Spinal cord (tissue), 10 donors: Measurements from ENCODE around the gene SERPINA10. TPM values are rescaled to one million over a fixed set of nuclear protein-coding genes. Genes with fewer than 3 reads are reported as not detected.
"Not testable (repeated sequence)": the region's sequence is repeated elsewhere in the genome, so short reads cannot be mapped to it uniquely, and the experiment has no call there.

Experiments used
- DNase-seq, 6 donors: peaks; one replicate each; pipeline versions ENCODE4 v3.0.0 to v3.0.0-alpha.2; 2013 to 2015; ENCODE audit warnings: low spot score in 6 of 6, low read depth in 4 of 6
- H3K27ac ChIP-seq: one replicate; pipeline ENCODE4 v1.5.1; 2013; ENCODE audit warnings: low read depth, low read length, control low read depth
- H3K27me3 ChIP-seq: one replicate; pipeline ENCODE4 v1.6.1; 2013; ENCODE audit warnings: low read length; ENCODE audit not compliant: control insufficient read depth, insufficient read depth
- H3K36me3 ChIP-seq: one replicate; pipeline ENCODE4 v1.6.1; 2013; ENCODE audit warnings: low read length; ENCODE audit not compliant: control insufficient read depth, insufficient read depth
- H3K4me1 ChIP-seq: one replicate; pipeline ENCODE4 v1.6.1; 2013; ENCODE audit warnings: low read length; ENCODE audit not compliant: control insufficient read depth, insufficient read depth
- H3K4me3 ChIP-seq: one replicate; pipeline ENCODE4 v1.5.1; 2013; ENCODE audit warnings: low read depth, low read length, control low read depth
- H3K9me3 ChIP-seq: one replicate; pipeline ENCODE4 v1.6.1; 2013; ENCODE audit warnings: low read length; ENCODE audit not compliant: control insufficient read depth, insufficient read depth
- WGBS: methylation state at CpG from one replicate; pipeline ENCODE4 v1.1.5; 2013; ENCODE audit warnings: missing lambda C conversion rate; ENCODE audit not compliant: insufficient coverage; 5-methylcytosine and 5-hydroxymethylcytosine counted together
- polyA plus RNA-seq, 2 donors: library from polyadenylated mRNA; unstranded; fragments of 120-200 nt; gene quantifications; one replicate each; pipeline ENCODE4 v1.2.1, GENCODE V29; 2013; ENCODE audit not compliant: insufficient read length in 2 of 2
- total RNA-seq, 2 donors: library from RNA; depleted of rRNA in 1 of 2; stranded (reverse); fragments of 120-200 nt in 1 of 2; fragments of >200 nt in 1 of 2; gene quantifications; one replicate each; pipeline versions ENCODE4 v1.2.3 to v1.2.4, GENCODE V29; 2013 to 2014
- donor health status: healthy.

Gene SERPINA10
- total and polyA plus RNA-seq, 4 donors, result 0.06 to 0.26 (median 0.13) TPM; not detected in 1

- no peaks in the 10 kb centered on the region for H3K4me1 ChIP-seq
- no peak for DNase-seq
- 79% methylated on average over 8 of the region's 8 CpGs for WGBS
Measured at GRCh38 chr14:94290197-94290596, 2.9 kb downstream of the SERPINA10 start.

DNA sequence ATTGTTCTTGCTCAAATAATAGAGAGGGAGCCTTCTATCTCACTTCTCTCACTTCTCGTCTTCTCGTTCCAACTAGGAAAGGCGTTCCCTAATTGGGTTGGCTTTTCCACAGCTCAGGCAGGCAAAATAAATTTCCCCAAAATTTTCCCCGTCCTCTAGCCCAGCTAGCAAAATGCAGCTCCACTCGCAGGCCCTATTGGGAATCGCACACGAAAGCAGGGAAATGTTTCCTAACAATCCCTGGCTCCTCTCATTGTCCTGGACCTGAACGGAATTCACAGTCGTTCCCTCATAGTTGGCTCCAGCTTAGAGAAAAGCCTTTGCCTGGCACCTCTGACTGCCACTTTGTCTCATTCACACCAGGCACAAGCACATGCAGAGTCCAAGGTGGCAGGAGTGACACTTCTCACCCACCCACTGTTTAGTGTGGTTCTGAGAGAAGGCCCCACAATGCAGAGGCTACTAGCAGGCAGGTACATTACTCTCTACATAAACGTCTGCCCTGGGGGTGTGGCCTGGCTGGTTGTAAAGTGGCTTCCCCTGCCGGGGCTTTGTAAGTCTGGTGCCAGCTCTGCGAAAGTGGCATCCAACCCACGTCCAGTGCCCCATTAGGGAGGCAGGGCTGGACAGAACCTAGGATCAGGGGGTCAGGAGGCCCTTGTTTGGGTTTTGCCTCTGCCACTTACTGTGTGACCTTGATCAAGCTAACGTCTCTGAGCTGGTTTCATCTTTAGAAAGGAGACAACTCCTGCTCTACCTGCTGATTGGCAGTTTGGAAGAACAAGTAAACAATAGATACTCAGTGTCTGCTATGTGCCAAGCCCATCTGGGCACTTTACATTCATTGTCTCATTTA is 4.2 kb downstream of the SERPINA10 start:
- no peaks in the 10 kb centered on the region for H3K9me3 ChIP-seq
- no peaks in the 10 kb centered on the region for H3K27me3 ChIP-seq
- 51% methylated on average over 13 of the region's 14 CpGs for WGBS
- DNase-seq, result no peak
- no peaks in the 10 kb centered on the region for H3K36me3 ChIP-seq
- no peak overlapping the region for H3K27ac ChIP-seq
- no peak overlapping the region for H3K4me3 ChIP-seq
- no peaks in the 10 kb centered on the region for H3K4me1 ChIP-seq

More at GRCh38 chr14:94290197-94290596, 2.9 kb downstream of the SERPINA10 start:
- Histone ChIP-seq H3K27ac (no peak overlapping the region), H3K27me3 (no peaks in the 10 kb centered on the region), H3K9me3 (no peaks in the 10 kb centered on the region), H3K36me3 (no peaks in the 10 kb centered on the region), H3K4me3 (no peak overlapping the region)

DNA sequence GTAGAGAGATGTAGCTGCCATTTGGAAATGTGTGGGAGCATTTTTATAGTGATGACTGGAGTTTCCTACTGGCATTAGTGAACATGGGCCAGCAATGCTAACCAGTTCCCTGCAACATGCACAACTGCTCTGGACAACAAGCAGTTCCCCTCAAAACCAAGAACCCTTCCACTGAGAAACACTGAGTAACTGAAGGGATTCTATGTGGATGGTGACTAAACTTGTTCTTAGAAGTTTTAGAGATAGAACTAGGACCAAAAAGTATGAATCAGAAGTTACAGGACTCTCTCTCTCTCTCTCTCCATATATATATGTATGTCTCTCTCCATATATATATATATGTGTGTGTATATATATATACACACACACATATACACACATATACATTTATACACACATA is 7.9 kb downstream of the SERPINA10 start:
- Histone ChIP-seq H3K27me3 (no peaks in the 10 kb centered on the region), H3K9me3 (no peaks in the 10 kb centered on the region), H3K36me3 (no peaks in the 10 kb centered on the region), H3K4me1 (no peaks in the 10 kb centered on the region), H3K27ac (no peak overlapping the region), H3K4me3 (no peak overlapping the region)
- no peak for DNase-seq

GRCh38 chr14:94284221-94284620 is 8.8 kb downstream of the SERPINA10 start:
- H3K9me3 ChIP-seq, result no peaks in the 10 kb centered on the region
- H3K4me3 ChIP-seq, result no peak overlapping the region
- no peaks in the 10 kb centered on the region for H3K36me3 ChIP-seq
- no peak for DNase-seq
- no peaks in the 10 kb centered on the region for H3K27me3 ChIP-seq
- WGBS, result 60% methylated on average over 1 of the region's 2 CpGs
- no peak overlapping the region for H3K27ac ChIP-seq
- no peaks in the 10 kb centered on the region for H3K4me1 ChIP-seq

- H3K27ac ChIP-seq, result no peak overlapping the region
- no peaks in the 10 kb centered on the region for H3K4me1 ChIP-seq
- no peaks in the 10 kb centered on the region for H3K36me3 ChIP-seq
- no peaks in the 10 kb centered on the region for H3K9me3 ChIP-seq
- H3K4me3 ChIP-seq, result no peak overlapping the region
- no peak for DNase-seq
- H3K27me3 ChIP-seq, result no peaks in the 10 kb centered on the region
- no CpG with 5 or more reads among the region's 2 CpGs for WGBS
Measured at GRCh38 chr14:94282991-94283723, 9.9 kb downstream of the SERPINA10 start.

DNA sequence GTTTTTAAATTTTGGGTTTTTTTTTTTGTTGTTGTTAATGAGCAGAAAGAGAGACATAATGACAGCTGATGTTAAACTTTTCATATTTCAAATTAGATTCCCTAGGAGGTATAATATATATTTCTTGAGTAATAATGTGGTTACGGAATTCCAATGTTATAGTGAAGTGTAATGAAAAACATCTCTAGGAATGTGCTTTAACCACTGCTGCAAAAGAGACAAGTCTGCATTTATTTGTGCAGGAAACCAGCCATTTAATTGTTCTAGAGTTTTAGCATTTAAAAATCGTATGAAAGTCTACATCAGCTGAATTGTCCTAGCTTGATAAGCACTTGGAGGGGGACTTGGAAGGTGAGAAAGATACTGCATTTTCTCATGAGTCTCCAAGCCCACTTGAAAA is 14.3 kb downstream of the SERPINA10 start:
- H3K27ac ChIP-seq, result no peak overlapping the region

DNA sequence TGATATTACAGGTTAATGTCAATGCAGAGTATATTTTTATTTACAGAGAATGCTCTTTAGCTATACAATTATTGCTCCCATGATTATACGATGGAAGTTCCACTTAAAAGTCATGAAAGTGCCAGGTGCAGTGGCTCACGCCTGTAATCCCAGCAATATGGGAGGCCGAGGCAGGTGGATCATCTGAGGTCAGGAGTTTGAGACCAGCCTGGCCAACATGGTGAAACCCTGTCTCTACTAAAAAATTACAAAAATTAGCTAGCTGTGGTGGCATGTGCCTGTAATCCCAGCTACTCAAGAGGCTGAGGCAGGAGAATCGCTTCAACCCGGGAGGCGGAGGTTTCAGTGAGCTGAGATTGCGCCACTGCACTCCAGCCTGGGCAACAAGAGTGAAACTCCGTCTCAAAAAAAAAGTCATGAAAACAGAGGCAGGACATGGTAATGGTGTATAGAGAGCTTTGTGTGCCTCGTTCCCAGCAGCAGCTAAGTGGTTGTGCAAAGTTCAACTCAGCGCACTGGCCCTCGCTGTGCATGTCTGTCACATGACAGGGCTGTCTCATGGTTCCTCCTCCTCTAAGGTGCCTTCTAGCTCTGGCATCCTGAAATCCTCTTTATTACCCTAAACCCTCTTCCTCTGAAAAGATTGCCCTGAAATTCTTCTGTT is 16.0 kb downstream of the SERPINA10 start:
- not testable (repeated sequence) for H3K9me3 ChIP-seq, DNase-seq, H3K27me3 ChIP-seq, H3K36me3 ChIP-seq, H3K4me3 ChIP-seq, H3K4me1 ChIP-seq, H3K27ac ChIP-seq
- WGBS, result 93% methylated on average over 10 of the region's 11 CpGs

More for the DNA sequence above, 14.3 kb downstream of the SERPINA10 start:
- no peaks in the 10 kb centered on the region for H3K36me3 ChIP-seq
- peak in 1 of 6 donors; percentile 13 for DNase-seq
- H3K27me3 ChIP-seq, result no peaks in the 10 kb centered on the region
- no peaks in the 10 kb centered on the region for H3K9me3 ChIP-seq
- no peaks in the 10 kb centered on the region for H3K4me1 ChIP-seq
- WGBS, result 82% methylated on average over 2 of the region's 2 CpGs
- H3K4me3 ChIP-seq, result no peak overlapping the region

GRCh38 chr14:94269156-94269555 is 23.9 kb downstream of the SERPINA10 start:
- Histone ChIP-seq H3K9me3 (no peaks in the 10 kb centered on the region), H3K27ac (no peak overlapping the region), H3K36me3 (no peaks in the 10 kb centered on the region), H3K27me3 (no peaks in the 10 kb centered on the region), H3K4me3 (no peak overlapping the region), H3K4me1 (no peaks in the 10 kb centered on the region)
- 89% methylated on average over 3 of the region's 10 CpGs for WGBS
- peak in 1 of 6 donors; percentile 26 for DNase-seq

DNA sequence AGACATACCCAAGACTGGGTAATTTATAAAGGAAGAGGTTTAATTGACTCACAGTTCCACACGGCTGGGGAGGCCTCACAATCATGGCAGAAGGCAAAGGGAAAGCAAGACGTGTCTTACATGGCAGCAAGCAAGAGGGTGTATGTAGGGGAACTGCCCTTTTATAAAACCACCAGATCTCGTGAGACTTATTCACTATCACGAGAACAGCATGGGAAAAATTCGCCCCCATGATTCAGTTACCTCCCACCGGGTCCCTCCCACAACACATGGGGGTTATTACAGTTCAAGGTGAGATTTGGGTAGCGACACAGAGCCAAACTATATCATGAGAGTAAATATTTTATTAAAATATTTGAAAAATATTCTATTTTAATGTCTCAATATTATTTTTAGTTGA is 24.5 kb downstream of the SERPINA10 start:
- not testable (repeated sequence) for DNase-seq, H3K4me1 ChIP-seq, H3K9me3 ChIP-seq, H3K27me3 ChIP-seq, H3K36me3 ChIP-seq, H3K4me3 ChIP-seq, H3K27ac ChIP-seq
- whole genome bisulfite sequencing, result no CpG with 5 or more reads among the region's 7 CpGs
